Stimulated activated CD4-positive, alpha-beta T cell treated with anti-CD3 and anti-CD28 coated beads, Interleukin-4, amount 100 ng/mL, for 48 hours (primary cell): Measurements from ENCODE around the gene TGIF2.

ENCODE experiments used
- DNase-seq, 2 donors: peaks; one replicate each; pipeline ENCODE4 v3.0.0-alpha.2; 2020; ENCODE audit warnings: low read depth in 2 of 2

The TGIF2 gene

DNA sequence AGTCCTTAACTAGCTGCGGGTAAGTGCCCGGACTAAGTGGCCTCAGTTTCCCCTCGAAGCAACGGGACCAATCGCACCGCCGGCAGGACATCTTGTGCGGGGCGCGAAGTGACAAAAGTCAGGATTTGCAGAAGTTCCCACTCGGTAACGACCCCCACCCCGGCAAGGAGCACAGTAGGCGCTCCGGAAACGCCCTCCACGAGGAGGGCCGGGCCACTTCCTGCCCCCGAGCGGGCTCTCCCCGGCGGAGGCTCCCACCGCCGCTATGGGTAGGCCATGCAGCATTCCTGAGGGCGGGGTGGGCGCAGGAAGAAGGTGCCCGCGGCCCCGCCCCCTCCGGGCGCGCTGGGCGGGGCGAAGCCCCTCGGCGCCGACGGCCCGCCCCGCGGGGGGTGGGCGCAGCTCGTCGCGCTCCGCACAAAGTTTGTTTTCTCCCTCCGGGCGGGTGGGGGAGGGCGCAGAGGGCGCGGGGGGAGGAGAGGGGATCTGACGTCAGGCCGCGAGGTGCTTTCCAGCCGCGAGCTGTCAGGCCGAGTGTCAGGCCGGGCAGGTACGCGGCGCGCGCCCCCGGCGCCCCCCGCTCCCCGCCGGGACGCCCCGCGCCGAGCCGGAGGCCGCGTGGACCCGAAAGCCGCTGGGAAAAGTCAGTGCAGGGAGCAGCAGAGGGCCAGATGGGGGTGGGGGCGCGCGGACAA lies at the start of gene TGIF2:
Gene TGIF2, plus strand, starts transcription at position 495 of the 695 bp plus-strand sequence. CDS start 5,178 bp downstream, outside the sequence.
- DNase-seq, result peak; percentile 80 to 83

DNA sequence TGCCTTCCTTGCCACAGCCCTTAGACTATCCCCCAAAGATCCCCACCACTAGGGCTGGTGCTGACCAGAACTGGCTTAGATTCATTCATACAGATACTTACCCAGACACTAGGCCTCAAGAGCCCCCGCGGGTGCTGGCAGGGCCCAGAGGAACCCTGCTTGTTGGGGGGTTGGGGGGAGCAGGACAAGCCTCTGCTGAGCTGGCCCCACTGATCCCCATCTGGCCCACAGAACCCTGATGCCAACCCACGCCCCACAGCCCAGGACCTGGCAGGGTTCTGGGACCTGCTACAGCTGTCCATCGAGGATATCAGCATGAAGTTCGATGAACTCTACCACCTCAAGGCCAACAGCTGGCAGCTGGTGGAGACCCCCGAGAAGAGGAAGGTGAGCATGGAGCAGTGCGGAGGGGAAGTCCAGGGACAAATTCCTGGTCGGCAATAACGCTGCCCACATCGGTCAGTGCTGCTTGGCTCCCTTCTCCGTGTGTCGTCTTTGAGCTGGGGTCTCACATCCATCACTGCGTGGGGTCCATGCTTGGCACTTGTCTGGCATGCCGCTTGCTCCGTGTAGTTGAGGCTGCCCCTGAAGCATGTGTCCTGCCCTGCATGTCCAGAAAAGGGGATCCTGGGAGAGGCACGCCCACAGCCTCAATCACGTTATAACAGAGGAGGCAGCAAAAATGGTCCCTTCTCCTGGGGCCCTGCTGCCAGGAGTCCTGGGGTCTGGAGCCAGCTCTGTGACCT lies 47.6 kb upstream of the TGIF2 start:
- no peak for DNase-seq

DNA sequence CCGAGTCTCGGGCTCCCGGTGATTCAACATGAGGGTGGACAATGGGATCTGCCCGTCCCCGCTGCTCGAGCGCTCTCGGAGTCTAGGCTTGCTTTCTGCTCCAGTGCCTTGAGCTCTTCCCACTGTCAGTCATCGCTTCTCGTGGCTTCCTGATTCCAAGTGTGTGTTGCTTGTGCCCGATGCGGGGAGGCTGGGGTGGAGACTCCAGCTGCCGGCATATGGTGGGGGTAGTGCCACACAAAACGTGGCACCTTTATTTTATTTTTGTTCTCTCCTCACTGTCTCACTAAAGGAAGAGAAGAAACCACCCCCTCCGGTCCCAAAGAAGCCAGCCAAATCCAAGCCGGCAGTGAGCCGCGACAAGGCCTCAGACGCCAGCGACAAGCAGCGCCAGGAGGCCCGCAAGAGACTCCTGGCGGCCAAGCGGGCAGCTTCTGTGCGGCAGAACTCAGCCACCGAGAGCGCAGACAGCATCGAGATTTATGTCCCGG lies 46.8 kb upstream of the TGIF2 start:
- DNase-seq, result no peak

- no peak for DNase-seq
Observed at GRCh38 chr20:36527331-36528125, 45.9 kb upstream of the TGIF2 start.

DNA sequence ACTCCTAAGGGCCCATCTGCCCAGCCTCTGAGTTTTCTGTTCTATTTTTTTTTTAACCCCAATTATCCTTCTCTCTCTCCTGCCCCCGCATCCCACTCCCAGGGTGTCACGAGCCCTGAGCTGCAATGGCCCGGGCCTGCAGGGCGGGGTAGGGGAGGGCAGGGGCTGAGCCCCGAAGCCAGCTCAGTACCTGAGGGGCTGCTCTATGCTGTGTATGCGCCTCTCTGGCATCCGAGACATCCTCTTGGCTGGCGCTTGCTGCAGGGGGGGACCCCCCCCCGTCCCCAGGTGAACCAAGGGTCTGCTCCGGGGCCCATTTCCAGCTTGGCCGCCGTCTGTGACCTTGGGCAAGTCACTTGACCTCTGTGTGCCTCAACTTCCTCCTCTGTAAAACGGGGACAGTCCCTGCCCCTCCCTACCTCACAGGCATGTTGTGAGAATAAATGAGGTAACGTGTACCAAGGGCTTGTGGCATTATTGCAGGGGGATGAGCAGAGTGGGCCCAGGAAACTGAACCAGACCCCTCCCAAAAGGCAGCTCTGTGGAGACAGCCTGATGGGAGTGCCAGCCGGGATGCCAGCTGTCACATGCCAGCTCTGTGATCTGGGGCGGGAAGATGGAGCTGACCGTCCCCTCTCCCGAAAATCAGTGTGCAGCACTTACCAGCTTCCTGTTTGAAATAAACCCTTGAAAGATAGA lies 45.1 kb upstream of the TGIF2 start:
- no peak for DNase-seq

DNA sequence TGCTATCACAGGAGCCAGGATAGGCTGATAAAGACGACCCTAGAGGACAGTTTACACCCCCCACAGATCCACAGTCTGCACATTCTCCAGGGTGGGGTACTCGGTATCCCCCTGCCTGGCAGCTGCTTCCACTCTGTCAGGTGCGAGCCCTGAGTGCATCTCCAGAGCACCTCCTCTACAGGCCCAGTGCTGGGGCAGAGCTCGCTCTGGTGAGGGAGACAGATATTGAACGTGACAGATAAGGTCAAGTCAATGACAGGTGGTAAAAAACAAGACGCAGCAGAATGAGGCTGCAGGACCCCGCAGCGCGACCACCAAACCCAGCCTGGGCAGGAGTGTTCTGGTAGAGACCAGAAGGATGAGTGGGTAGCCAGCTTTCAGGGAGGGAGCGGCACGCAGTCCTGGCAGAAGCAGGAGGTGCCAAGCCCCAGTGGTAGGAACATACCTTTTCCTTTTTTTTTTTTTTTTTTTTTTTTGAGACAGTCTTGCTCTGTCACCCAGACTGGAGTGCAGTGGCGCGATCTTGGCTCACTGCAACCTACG lies 44.5 kb upstream of the TGIF2 start:
- DNase-seq, result no peak

DNA sequence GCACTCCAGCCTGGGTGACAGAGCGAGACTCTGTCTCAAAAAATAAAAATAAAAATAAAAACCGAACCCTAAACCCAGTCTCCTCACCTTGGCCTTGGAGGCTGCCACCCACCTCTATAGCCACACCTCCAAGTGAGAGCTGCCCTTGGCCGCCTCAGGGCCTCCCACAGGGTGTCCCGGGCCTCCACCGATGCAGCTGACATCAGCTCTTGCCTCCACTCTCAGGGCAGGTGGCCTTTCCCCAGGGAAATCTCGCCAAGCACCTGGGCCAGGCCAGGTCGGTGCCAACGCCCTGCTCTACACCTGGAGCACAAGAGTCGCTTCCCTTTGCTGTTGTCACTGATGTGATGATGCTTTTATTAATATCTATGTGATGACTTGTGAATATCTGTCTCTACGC lies 41.0 kb upstream of the TGIF2 start:
- no peak for DNase-seq

GRCh38 chr20:36532822-36533221 lies 40.6 kb upstream of the TGIF2 start:
- DNase-seq, result no peak

DNA sequence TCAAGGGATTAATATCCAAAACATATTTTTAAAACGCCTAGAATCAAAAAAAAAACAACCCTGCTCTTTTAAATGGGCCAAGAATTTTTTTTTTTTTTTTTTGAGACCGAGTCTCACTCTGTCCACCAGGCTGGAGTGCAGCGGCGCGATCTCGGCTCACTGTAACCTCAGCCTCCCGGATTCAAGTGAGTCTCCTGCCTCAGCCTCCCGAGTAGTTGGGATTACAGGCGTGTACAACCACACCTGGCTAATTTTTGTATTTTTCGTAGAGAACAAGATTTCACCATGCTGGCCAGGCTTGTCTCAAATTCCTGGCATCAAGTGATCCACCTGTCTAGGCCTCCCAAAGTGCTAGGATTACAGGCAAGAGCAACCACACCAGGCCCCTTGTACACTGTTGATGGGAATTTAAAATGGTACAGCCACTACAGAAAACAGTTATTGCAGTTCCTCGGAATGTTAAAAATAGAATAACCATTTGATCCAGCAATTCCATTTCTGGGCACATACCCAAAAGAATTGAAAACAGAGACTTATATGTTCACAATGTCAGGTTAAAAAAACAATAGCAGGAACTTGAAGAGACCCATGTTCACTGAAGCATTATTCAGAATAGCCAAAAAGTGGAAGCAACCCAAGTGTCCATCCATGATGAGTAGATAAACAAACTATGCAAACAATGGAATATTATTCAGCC lies 35.2 kb upstream of the TGIF2 start:
- no peak for DNase-seq

DNA sequence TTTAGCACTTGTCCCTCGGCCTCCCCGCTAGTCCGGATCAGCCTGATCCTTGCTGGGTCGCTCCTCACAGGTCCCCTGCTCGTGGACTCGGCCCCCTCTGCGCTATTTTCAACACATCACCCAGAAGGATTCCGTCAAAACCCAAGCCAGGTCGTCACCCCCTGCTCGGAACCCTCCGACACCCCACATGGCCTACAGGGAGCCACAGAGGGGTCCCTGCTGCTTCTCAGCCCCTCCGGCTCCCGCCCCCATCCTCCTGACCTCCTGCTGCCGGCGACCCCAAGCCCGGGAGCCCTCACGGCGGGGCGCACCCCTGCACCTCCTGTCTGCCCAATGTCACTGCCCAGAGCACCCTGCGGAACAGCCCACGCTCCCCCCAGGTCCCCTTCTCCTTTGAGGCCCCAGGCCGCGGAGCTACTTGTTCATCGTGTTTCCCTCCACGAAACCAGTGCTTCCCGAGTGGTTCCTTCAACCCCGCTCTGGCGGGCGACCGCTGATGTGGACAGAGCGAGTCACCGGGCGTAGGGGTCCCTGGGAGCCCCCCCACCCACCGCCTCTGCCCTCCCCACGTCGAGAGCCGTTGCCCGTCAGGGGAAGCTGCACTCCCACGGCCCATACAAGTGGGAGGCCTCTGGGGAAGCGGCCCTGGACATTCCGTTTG lies 32.7 kb upstream of the TGIF2 start:
- DNase-seq, result no peak

DNA sequence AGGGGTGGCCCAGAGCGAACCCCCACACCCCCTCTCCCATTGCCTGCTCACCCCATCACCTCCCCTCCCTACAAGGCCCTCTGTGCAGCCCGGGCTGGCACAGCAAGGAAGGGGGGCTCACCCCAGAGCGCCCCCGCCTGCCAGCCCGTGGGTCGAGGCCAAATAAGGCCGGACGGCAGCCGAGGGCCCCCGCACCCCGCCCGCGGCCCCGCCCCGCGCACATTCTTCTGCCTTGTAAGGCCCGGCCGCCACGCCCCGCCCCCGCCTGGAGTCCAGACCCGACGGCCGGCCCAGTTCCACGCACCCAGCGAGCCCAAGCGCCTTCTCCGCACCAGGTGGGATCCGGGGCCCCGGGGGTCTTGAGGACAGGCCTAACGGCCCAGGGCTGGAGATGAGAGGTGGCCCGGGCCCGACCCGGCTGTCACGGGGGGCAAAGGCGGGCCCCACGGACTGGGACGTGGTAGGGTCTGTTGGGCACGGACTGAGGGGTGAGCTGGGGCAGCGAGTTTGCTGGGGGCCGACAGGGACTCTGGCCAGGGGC lies 32.1 kb upstream of the TGIF2 start, which contains the start of gene MYL9:
Gene MYL9, plus strand, starts transcription at position 293 of the 541 bp plus-strand sequence. CDS start 3,366 bp downstream, outside the sequence.
- DNase-seq, result no peak

GRCh38 chr20:36541768-36542488 lies 31.5 kb upstream of the TGIF2 start:
- DNase-seq, result no peak

DNA sequence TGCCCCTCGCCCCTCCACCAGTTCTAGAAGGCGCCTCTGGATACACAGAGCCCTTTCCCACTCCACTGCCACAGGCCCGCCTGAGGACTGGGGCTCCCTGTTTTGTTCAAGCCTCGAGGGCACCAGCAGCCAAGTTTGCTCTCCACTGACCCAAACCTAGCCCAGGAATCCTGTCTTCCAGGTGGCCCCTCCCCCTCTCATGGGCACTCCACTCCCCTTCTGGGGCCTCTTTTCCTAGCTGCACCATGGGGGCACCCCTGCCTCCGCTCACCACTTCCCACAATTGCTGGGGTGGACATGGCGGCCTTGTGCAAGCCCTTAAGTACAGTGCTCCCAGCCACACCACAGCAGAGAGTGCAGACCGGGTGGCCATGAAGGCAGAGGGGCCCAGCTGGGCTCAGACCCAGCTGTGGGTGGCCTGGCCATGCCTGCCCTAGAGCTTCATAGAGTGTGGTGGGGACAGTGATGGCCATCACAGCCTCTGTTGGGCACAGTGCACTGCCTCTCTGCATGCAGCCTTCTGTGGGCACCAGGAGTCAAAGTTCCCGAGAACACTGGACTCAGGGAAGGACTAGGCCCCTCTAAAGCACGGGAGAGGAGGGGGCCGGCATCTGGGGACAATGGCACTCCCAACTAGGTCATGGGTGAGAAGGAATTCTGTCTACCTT lies 30.7 kb upstream of the TGIF2 start:
- no peak for DNase-seq

GRCh38 chr20:36543184-36544133 lies 29.9 kb upstream of the TGIF2 start:
- DNase-seq, result no peak

DNA sequence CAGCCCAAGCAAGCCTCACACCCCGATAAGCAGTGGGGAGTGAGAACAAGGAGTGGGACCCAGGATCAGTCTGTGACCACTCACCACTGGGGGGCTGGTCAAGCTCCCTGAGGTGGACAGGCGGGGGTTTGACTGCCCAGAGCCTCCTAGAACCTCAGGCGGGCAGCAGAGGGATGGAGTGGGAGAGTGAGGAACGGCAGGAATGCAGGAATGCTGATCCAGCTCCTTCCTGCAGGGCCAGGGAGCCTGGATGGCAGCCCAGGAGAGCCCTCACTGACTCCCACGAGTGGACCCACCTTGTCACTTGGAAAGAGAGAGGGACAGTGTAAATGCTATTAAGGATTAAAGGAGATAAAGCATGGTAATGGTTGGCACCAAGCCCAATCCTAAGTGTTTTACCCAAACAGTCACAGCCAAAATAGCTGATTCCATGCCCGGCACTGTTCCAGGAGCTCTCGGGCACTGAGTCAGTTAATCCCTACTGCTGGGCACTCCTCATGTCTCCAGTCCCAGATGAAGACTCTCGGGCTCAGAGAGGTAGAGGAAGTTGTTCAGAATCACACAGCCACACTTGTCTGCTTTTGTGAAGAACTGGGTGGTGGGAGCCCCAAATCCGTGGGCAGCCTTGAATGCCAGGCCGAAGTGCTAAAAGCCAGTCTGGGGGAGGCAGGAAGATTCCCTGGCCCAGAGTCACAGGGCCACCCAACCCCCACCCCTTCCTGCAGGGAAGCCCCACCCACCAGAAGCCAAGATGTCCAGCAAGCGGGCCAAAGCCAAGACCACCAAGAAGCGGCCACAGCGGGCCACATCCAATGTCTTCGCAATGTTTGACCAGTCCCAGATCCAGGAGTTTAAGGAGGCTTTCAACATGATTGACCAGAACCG lies 29.0 kb upstream of the TGIF2 start:
- no peak for DNase-seq

- DNase-seq, result no peak
Observed at GRCh38 chr20:36546111-36546736, 27.2 kb upstream of the TGIF2 start.
